Measurements from ENCODE around the gene TRMT10A.

The TRMT10A gene, protein sequence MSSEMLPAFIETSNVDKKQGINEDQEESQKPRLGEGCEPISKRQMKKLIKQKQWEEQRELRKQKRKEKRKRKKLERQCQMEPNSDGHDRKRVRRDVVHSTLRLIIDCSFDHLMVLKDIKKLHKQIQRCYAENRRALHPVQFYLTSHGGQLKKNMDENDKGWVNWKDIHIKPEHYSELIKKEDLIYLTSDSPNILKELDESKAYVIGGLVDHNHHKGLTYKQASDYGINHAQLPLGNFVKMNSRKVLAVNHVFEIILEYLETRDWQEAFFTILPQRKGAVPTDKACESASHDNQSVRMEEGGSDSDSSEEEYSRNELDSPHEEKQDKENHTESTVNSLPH

DNA sequence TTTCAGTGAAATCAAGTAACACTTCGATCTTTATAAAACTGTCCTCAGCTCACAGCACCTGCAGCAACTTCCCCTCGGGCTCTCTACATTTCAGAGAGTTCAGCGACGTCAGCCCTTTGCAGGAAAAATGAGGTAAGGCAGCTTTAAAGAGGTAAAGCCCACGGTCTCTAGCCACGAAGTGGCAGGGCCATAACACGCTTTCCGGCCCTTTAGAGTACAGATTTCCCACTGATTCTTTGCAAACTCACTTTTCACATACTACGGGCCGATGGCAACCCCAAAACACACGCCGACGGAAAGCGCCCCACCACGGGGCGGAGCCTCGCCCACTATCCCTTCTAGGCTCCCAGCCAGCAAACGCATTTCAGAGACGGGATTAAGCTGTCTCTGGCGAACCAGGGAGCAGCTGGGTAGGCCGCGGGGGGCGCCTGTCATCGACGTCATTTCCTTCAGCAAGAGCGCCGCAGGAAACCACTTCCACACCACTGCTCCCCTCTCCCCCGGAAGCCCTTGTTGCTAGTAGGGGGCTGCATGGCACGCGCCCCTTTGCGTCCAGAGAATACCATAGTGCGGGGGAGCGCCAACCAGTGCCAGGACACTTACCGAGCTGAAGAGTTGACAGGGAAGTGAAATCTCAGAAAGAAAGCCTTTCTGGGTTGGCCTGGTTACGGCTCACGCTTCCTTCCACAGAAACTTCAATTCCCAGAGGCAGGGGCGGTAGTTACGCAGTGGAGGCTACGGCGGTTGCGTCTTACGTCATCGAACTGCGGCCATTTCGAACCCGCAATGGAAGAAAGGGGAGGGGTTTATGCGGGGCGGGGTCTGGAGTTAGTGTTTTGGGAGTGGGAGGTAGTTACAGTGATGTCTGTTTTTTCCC lies at the start of gene TRMT10A:
TRMT10A (minus strand) TSS at position 730 of the 877 bp plus-strand sequence. CDS start 4,701 bp downstream, outside the sequence.
- peak; percentile 92 for DNase-seq (ENCODE audit: low spot score)

DNA sequence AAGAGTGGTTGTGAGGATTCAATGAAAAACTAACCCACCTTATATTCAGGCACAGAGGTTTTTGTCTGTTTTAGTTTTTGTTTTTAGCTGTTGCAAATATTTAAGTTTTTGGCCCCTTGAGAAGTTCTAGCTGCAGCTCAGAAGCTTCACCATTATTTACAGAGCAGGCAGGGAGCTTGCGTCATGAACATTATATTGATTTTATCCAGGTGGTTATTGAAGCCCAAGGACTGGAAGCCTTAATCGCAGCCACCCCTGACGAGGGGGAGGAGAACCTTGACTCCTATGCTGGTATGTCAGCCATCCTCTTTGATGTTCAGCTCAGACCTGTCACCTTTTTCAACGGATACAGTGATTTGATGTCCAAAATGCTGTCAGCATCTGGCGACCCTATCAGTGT lies 48.9 kb upstream of the TRMT10A start:
- no peak for DNase-seq (ENCODE audit: low spot score)

DNA sequence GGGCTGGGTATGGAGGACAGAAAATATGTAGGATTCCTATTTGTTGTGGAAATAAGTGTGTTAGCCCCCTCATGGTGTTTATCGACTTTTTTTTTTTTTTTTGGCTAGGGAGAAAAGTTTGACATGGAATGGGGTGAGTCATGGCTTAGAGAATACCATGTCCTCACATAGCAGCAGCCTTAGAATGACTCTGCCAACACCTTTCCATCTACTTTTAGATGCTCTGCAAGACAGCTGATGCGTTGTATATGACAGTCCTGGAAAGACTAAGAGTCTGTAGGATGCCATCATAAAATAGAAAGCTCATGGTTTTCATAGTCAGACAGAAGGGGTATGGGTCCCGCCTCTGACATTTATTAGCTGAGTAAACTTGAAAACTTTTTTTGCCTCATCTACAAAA lies 48.4 kb upstream of the TRMT10A start:
- DNase-seq (ENCODE audit: low spot score) = no peak

DNA sequence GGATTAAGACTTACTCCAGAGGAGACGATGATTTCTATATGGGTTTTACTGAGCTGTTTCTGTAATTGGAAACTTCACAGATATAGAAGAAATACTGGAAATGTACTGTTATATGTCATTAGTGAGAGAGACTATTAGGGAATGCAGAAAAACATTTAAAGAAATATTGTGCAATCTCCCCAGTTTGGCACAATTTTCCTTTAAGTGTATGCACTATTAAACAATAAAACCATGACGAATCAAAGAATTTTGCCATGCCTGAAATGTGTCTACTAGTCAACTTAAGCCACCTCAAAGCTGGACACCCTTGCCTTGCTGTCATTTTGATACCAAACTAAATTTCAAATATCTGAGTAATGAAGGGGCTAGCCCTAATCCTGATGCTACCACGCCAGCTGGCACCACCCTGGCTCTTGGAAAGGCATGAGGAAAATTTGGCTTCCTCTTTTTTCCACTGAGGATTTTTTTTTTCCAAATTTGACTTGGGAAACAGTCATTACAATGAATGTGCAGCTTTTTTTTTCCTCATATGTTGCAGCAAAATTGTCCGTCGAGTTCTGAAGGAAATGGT lies 46.9 kb upstream of the TRMT10A start:
- DNase-seq (ENCODE audit: low spot score) = no peak

DNA sequence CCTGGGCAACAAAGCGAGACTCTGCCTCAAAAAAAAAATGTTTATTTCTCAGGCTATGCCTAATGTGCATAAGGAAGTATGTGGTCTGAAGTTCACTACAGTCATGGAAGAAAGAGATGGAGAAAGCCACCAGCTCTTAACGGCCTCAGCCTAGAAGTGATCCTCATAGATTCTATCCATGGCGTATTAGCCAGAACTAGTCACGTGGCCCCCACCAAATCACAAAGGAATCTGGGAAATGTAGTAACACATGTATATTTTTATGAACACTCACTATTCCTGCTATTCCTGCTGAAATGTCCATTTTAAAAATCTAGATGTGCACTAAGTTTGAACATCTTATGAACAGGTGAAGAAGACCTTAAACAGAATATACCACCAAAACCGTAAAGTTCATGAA lies 44.6 kb upstream of the TRMT10A start:
- DNase-seq (ENCODE audit: low spot score) = no peak

DNA sequence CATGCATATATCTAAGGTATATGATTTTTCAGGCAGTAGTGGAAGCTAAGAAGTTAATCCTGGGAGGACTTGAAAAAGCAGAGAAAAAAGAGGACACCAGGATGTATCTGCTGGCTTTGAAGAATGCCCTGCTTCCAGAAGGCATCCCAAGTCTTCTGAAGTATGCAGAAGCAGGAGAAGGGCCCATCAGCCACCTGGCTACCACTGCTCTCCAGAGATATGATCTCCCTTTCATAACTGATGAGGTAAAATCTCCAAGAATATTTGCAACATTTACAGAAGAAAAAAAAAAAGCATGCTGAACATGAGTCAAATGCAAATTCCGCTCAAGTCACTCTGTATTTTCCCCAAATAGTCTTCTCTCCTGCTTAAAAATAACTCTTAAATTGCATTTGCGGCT lies 42.9 kb upstream of the TRMT10A start:
- no peak for DNase-seq (ENCODE audit: low spot score)

DNA sequence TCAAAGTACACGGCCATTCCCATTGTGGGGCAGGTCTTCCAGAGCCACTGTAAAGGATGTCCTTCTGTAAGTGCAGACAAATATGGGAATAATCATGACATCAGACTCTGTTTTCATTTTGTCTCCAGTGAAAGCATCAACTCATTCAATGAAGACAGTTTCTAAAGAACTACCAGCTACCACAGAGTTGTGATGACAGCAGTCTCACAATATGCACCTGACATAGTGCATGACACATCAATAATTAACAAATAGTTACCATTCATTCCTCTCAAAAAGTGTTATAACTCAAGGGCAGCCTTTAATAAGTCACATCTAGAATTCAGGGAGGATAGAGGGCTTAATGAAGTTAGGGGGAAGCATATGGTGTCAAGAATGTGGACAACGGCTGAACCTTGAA lies 31.0 kb upstream of the TRMT10A start:
- DNase-seq (ENCODE audit: low spot score) = no peak

DNA sequence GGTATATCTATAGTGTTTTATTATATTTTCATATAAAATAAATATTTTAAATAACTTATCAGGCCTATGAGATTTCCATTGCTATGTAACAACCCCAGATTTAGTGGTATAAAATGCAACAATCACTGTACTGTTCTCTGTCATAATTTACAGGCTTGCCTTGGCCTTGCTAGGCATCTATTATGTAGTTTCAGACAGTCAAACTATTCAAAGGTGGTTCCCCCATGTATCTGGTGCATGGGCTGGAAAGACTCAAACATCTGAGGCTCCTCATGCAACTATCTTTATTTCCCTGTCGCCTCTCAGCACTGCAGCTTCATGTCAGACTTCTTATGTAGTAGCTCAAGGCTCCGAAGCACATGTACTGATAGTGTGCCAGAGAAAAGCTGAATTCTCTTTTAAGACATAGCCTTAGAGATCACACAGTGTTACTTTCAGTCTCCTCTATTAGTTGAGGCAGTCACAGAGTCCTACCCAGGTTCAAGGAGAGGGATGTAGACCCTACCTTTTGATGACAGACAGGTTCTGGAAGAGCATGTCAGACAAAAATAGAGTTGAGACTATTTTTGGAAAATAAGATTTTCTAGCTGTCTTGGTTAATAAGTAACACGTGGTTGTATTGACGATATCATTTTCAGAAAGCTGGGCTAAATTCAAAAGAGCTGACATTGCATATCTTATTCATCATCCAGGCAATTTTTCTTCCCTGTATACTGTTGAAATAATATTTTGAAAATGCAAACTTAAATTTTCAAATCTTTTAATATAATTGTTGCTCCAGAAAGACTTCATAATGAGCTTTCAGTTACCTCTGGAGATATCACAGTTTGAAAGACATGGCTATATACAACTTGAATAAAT lies 30.2 kb upstream of the TRMT10A start:
- DNase-seq (ENCODE audit: low spot score) = no peak

DNA sequence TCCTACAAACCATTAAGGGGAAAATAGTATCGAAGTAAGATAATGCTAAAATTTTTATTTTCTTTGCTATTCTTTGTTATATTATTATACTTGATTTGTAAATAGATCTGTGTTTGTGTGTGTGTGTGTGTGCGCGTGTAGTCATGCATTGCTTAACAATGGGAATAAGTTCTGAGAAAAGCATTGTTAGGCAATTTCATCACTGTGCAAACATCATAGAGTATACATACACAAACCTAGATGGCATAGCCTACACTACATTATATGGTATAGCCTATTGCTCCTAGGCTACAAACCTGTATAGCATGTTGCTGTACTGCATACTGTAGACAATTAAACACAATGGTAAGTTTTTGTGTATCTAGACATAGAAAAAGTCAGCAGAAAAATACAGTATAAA lies 27.9 kb upstream of the TRMT10A start:
- DNase-seq (ENCODE audit: low spot score) = no peak

DNA sequence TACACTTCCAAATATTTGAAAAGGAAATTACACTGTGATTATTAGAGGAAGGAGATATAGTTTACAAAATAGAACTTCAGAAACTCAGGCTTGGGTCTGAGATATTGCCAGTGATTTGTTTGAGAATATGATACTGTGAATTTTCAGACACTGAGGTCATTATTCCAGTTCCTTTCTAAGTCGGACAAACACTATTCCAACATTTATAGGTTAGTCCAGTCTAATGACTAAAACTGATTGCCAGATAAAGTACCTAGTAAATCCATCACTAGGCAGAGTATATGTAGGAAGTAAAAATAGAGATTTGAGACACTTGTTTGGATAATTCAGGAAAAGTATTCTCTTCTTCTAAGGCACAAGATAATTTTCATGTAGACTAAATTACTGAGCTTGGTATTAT lies 24.0 kb upstream of the TRMT10A start:
- DNase-seq (ENCODE audit: low spot score) = no peak

DNA sequence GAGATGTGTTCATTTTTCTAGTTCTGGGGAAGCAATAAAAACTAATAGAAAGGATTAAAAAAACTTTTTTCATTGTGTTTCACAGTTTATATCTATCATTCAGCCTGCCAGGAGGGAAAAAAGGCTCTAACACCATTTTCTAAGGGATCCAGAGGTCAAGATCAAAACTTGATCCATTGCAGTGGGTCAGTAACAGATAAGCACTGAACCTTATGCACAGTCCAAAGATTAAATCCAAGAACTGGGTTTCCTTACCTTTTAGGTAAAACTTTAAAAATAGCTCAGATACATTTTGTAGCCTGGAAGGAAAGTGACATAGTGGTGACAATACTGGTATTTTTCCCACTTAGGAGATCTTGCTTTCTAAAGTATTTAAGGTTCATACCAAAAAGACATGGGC lies 23.5 kb upstream of the TRMT10A start:
- DNase-seq (ENCODE audit: low spot score) = no peak

DNA sequence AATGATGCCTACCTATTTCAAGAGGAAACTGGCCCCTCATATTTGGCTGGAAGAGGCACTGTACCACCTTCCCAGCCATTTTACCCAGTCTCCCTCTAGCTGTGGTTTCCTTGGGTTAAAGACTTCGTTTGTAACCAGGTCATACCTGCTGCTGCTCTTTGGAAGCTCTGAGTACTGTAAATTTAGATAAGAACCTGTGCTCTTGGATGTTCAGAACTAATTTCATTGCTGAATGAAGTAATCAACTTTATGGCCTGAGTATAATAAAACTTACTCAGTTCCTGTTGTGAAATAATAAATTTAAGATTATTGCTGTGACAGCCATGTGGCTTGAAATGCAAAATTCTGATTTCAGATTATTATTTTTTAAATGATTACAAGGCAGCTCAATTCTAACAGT lies 23.0 kb upstream of the TRMT10A start:
- no peak for DNase-seq (ENCODE audit: low spot score)

DNA sequence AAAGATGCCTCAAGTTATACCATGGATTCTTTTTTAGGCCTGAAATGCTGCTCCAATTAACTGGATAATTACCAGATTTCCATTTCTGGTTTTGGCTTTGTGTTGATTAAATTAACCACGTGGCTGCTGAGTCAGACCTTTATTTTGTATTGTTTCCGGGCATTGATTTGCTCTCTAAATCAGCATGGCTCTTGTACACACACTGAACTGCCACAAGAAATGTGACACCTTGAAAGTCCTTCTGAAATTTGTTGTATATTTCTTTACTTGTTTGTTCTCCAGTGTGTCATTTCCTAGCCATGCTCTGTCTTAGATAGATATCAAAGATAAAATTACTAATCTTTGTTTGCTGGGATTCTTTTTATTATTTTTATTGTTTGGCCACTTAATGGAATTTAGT lies 22.5 kb upstream of the TRMT10A start:
- no peak for DNase-seq (ENCODE audit: low spot score)

DNA sequence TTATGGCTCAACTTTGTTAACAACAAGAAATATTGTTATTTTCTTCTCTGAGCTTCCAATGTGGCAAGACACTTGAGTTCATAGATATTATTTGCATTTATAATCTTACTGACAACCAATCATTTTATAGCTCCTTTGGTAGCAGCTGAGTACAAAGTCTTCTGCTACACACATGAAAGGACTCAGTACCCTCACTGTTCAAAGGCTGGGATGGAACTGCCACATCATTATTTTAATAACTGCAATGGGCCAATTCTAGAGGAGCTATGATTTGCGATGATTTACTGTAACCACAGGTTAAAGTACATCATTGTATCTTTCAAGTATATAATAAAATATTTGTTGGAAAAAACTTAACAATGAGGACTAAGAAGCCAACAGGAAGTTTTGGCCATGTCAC lies 21.7 kb upstream of the TRMT10A start:
- no peak for DNase-seq (ENCODE audit: low spot score)

DNA sequence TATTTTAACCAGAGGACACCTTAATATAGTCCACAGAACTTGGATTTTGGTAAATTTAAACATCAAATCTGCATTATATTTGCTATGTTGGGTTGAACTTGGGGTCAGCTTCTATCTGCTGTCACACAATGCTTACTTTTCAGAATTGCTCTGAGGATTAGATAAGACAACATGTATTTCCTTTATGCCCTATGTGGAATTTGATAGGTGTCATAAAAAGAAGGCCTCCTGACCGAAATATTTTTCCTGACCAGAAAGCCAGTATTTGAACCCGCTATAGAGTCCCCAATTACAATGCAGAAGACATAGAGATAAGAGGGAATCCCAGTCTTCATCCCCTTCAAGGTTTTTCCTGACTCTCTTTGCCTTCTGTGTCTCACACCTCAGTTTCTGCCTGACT lies 14.9 kb upstream of the TRMT10A start:
- DNase-seq (ENCODE audit: low spot score) = no peak

DNA sequence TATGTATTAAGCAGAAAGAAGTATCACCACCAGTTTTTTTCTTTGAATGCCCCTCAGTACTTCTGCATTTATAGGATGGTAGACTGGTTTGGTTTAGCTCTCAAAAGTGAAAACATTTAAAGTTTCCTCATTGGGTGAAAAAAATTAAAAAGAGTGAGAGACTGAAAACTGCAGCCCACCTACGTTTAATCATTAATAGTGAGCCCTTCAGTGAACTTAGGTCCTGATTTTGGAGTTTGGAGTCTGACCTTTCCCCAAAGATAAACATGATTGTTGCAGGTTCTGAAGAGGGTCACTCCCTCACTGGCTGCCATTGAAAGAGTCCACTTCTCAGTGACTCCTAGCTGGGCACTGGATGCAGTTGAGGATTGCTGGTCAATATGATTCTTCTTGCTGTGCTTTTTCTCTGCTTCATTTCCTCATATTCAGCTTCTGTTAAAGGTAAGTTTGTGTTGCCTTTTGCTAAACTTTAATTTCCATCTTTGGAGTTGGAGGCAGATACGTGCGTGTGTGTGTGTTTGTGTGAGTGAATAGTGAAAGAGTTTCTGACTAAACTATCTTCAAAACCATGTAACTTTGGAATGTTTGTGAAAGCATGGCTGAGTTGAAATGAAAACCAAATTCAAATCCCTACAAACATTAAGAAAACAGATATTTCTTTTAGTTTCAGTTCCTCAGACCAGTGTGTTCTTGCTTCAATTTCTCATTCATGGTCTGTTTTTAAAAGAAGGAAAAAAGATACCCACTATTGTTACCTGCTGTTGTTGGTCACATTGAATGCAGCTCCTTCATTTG lies 10.9 kb upstream of the TRMT10A start, which contains the start of gene MTTP:
MTTP (plus strand) TSS at position 295 of the 795 bp plus-strand sequence; CDS start at position 381, 86 bp downstream.
- no peak for DNase-seq (ENCODE audit: low spot score)

DNA sequence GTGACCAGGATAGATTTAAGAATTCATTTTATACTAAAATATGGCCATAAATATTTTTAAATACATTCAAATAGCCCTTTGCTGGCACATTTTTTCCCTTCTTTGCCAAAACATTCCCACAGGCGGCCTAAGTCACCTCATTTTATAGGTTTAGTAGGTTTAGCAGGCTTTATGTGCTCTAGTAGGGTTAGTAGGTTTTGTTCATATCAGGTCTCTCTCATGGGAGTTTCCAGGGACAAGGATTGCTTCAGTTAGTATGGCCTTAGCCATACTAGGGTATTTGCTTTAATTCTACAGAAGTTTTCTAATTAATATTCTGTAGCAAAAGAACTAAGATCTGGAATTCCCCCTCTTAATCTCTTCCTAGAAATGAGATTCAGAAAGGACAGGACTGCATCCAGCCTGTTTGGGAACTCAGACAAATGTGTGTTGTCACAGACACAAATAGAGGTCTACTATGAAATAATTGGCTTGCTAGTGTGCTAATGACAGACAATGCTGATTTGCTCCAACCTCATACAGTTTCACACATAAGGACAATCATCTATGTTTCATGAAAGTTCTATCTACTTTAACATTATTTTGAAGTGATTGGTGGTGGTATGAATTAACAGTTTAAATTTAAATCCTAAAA lies 10.0 kb upstream of the TRMT10A start:
- DNase-seq (ENCODE audit: low spot score) = no peak

DNA sequence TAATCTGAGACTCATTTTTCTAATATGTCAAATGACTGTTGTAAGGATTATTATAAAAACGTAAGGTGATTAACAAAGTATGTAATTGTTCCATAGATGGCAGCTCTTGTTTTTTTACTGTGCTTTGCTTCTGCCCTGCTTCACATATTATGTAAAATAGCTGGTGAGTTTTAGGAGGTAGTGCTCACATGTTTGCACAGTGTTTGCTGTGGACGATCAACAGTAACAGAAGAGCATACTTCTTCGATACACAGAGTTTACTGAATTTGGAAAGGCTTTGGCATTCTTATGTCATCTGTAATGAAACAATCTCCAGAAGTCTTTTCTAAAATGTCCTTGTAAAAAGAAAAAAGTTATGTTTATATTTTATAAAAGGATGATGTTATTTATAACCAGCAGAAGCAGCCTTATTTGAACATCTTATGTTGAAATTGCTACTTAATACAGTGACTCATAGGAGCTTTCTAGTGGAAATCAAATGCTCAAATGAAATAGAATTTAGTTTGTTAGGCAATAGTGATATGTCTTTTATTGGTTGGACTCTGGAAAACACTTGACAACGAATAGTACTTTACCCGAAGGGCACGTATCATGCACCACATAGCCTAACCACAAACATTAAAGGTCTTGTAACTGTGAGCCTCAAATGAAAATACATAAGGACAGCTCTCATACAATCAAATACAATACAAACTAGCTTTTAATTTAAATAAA lies 8.8 kb upstream of the TRMT10A start:
- no peak for DNase-seq (ENCODE audit: low spot score)

DNA sequence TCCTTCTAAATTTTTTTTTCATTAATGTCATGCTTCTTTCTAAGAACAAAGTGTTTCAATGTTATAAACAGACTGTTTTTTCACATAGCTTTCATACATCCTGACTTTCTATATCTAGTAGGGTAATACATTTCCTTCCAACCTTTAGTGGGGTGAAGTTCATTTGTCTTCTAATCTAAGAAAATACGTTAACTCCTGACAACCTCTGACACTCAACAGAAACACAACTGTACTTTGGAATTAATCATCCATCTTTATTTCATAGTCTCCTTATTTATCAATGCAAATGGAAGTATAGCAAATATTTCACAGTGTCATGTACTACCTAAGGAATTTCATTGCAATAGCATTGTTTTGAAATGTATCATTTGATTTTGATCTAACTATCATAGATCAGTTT lies 8.0 kb upstream of the TRMT10A start:
- no peak for DNase-seq (ENCODE audit: low spot score)

DNA sequence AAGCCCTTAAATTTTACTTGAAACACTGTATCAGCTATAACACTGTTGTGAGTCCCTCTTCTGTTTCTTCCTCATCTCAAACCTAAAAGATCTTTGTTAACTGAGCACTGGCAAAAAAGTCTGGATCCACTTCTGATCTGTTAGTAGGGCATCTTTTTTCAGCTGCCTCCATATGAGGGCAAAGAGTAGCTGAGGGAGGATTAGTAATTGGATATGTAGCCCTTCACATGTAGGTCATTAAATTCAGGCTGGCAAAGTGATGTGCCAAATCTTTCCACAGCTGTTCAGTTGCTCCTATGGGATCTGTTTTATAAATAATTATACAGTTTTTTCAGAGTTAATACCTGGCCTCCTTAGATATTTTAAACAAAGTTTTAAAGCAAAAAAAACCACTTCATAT lies 1.1 kb upstream of the TRMT10A start:
- no peak for DNase-seq (ENCODE audit: low spot score)
